SK-N-SH (cell line): ENCODE data around the gene SEC16B.
A peak's percentile ranks its signal among the peaks of the same experiment; 100 is the strongest.

Experiments
- CTCF ChIP-seq: fragments of 200-600 bp; sonication (generic); IDR thresholded peaks from 2 replicates; pipeline ENCODE4 v1.6.1; 2017; ENCODE audit warnings: antibody characterized with exemption, mild to moderate bottlenecking, moderate library complexity
- EP300 ChIP-seq, 2 experiments: IDR thresholded peaks; 2 replicates each; pipeline versions ENCODE4 v1.4.0 to v1.6.1; 2012; ENCODE audit warnings: borderline replicate concordance in 1 of 2, low read depth in 1 of 2, low read length in 1 of 2
- EZH2phosphoT487 ChIP-seq: fragments of 200-600 bp; sonication (generic); IDR thresholded peaks from 2 replicates; pipeline ENCODE4 v1.6.1; 2017; ENCODE audit warnings: low read depth, mixed run types, mild to moderate bottlenecking, antibody characterized with exemption, moderate library complexity, borderline replicate concordance
- GATA2 ChIP-seq: sonication (generic); formaldehyde crosslinking; IDR thresholded peaks from 2 replicates; pipeline ENCODE4 v1.5.0; 2020; ENCODE audit warnings: mild to moderate bottlenecking, missing genetic modification reagents
- JUND ChIP-seq: IDR thresholded peaks from 2 replicates; pipeline ENCODE4 v1.4.0; 2012
- MXI1 ChIP-seq: IDR thresholded peaks from 2 replicates; pipeline ENCODE4 v1.6.1; 2012; ENCODE audit warnings: mild to moderate bottlenecking, low read depth, low read length, improper control_type of control experiment
- POLR2AphosphoS5 ChIP-seq: IDR thresholded peaks from 2 replicates; pipeline ENCODE4 v1.6.1; 2012; ENCODE audit warnings: low read depth, low read length
- SMC3 ChIP-seq: IDR thresholded peaks from 2 replicates; pipeline ENCODE4 v1.6.1; 2012; ENCODE audit warnings: low read depth, low read length, improper control_type of control experiment
- TAF1 ChIP-seq: IDR thresholded peaks from 2 replicates; pipeline ENCODE4 v1.6.1; 2012; ENCODE audit warnings: low read depth, mild to moderate bottlenecking, low read length, moderate library complexity, borderline replicate concordance
- YY1 ChIP-seq: IDR thresholded peaks from 2 replicates; pipeline ENCODE4 v1.4.0; 2012; ENCODE audit warnings: low read depth, mild to moderate bottlenecking

GRCh38 chr1:177945943-177946650 lies 23.8 kb downstream of the SEC16B start:
- TF ChIP-seq EZH2phosphoT487 = no peak
- TF ChIP-seq POLR2AphosphoS5 = no peak
- TF ChIP-seq EP300 (IDR thresholded peaks at IDR 0.05; ENCODE audit: borderline replicate concordance in 1 of 2, low read depth in 1 of 2, low read length in 1 of 2) = no peak
- TF ChIP-seq YY1 = no peak
- TF ChIP-seq CTCF = peak; percentile 87
- peak; percentile 78 for TF ChIP-seq SMC3
- no peak for TF ChIP-seq MXI1
- TF ChIP-seq GATA2 (CRISPR knock-in tag) = no peak
- no peak for TF ChIP-seq TAF1
- TF ChIP-seq JUND = no peak
